ENCODE data around the gene RET.

GRCh38 chr10:43074409-43074808 is 2.5 kb upstream of the RET start:
- TF ChIP-seq CTCF (IDR thresholded peaks at IDR 0.05): no peak
- TF ChIP-seq POLR2AphosphoS5 (IDR thresholded peaks at IDR 0.05): no peak
- TF ChIP-seq POLR2A (IDR thresholded peaks at IDR 0.05): no peak
